Hepatocyte (in vitro differentiated cells): ENCODE results near the gene MAGI3.

Experiments used
- CTCF ChIP-seq: fragments of 200-600 bp; sonication (generic); IDR thresholded peaks from 2 replicates; pipeline ENCODE4 v1.5.1; 2016; ENCODE audit warnings: antibody characterized with exemption, mild to moderate bottlenecking; ENCODE audit not compliant: poor library complexity
- EZH2 ChIP-seq: fragments of 200-600 bp; sonication (generic); IDR thresholded peaks from 2 replicates; pipeline ENCODE4 v1.6.1; 2016; ENCODE audit warnings: antibody characterized with exemption, mild to moderate bottlenecking, borderline replicate concordance
- EZH2phosphoT487 ChIP-seq: fragments of 200-600 bp; sonication (generic); IDR thresholded peaks from one replicate; pipeline ENCODE4 v1.6.1; 2018; ENCODE audit warnings: antibody characterized with exemption, mild to moderate bottlenecking, low read depth, moderate library complexity; ENCODE audit not compliant: unreplicated experiment, severe bottlenecking

DNA sequence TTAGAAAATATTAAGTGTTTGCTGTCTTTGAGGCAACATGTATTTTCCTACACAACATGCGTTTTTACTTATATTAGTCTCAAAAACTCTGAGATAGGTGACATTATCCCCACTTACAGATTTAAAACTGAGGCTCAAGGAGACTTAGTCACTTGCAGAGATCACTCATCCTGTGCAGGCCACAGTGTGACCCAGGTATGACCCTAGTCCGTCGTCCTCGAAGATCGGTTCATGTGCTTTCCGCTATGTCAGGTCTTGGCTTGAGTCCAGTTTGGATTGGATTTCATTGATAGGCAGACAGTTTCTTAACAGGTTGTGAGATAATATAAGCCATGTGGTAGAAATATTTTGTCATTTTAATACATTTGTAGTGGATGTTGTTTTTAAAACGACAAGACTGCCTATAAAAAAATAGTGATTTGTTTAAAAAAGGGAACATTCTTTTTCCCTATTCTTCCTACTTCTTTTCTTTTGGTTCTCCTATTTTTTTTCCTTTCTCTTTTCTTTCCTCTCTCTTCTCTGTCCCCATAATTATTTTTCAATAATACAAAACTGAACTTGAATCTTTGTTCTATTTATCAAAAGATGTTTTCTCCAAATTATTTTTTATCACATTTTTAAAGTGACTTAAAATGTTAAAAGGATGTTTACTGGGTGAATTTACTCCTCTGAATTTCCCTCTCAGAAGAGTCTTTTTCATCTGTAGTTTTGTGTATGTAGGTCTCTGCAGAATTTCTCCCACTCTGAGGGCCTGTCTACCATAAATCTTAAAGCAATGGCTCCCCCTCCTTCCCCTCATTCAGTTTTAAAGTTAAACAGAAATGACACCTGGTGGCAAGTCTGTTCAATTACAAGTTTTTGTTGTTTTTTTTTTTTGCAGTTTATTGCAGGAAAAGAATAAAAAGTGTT lies 287.2 kb downstream of the MAGI3 start:
- TF ChIP-seq CTCF (peak; percentile 72), EZH2 (no peak), EZH2phosphoT487 (no peak)
